HG02840 (cell line): Measurements from ENCODE around the gene KIAA0232.
A peak's percentile ranks its signal among the peaks of the same experiment; 100 is the strongest.

Experiments used
- ATAC-seq: cut with Tn5 transposase; IDR thresholded peaks from one replicate; pipeline ENCODE4 v1.9.1; 2021; ENCODE audit warnings: mild to moderate bottlenecking, moderate library complexity, moderate number of reproducible peaks; ENCODE audit not compliant: unreplicated experiment, low FRiP score

Gene KIAA0232

GRCh38 chr4:6840062-6840976 lies 57.8 kb downstream of the KIAA0232 start:
- ATAC-seq = no peak

- ATAC-seq = no peak
These were observed 62.5 kb downstream of the KIAA0232 start for GRCh38 chr4:6845027-6845426.

GRCh38 chr4:6845574-6845973 lies 63.0 kb downstream of the KIAA0232 start:
- ATAC-seq = no peak

GRCh38 chr4:6847178-6847577 lies 64.7 kb downstream of the KIAA0232 start:
- ATAC-seq = no peak

DNA sequence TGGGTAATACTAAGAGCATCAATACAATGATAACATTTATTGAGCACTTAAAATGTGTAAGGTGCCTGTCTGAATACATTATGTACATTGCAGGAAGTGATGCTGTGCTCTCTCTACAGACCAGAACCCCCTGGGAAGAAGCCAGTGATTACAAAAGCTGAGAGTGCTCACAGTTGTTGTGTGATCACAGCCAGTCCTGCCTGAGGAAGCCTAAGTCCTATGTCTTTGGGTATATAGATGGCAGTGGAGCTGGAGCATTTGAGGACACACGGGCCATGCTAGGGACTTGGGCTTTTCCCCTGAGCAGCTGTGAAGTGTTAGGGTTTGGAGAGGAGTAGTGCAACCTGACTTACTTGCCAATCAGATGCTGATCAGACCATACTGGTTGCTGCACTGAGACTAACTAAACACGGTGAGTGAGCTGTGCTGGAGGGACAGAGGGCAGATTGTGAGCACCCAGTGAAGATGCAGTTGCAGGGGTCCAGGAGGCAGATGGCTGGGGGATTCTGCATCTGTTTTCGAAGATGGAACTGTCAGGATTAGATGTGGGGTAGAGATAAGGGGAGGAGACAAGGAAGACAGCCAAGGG lies 66.3 kb downstream of the KIAA0232 start:
- ATAC-seq = no peak

DNA sequence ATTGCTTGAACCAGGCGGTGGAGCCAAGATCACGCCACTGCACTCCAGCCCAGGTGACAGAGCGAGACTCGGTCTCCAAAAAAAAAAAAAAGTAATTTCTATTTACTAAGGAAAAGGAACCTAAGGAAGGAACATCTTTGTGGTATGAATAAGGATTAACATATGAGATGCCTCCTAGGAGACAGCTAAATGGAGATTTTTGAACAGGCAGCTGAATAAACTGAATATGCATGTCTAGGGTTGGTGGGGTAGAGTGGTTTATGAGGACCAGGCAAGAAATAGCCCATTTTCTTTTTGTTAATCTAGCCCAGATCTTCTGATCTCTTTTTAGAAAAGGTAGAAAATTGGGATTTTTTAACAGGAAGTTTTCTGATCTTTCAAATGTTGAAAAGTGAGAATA lies 67.2 kb downstream of the KIAA0232 start:
- no peak for ATAC-seq

DNA sequence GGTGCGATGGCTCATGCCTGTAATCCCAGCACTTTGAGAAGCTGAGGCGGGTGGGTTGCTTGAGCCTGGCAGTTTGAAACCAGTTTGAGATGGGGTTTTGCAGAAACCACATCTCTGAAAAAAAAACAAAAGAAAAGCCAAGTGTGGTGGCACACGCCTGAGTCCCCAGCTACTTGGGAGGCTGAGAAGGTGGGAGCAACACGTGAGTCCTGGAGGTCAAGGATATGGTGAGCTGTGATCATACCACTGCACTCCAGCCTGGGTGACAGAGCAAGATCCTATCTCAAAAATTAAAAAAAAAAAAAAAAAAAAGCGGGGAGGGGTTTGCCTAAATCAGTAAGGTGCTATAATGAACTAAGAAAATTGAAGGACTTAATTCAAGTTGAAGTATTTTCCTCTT lies 68.9 kb downstream of the KIAA0232 start:
- ATAC-seq = no peak

DNA sequence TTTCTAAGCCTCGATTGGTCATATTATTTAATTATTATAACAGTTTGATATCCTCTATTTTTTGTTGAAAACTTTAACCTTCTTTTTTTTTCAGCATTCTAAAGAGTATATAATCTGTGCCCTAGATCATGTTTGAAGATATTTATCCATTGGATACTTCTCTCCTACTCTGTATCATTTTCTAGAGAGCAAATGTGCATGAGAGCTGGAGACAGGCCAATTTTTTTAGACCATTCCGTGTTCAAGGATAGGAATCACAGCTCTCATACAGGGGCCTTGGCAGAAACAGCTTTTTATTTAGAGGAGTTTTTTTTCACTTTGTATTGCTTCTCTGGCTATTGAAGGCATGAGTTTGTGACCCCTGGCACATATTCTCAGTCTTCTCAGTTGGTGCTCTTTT lies 69.4 kb downstream of the KIAA0232 start:
- no peak for ATAC-seq

DNA sequence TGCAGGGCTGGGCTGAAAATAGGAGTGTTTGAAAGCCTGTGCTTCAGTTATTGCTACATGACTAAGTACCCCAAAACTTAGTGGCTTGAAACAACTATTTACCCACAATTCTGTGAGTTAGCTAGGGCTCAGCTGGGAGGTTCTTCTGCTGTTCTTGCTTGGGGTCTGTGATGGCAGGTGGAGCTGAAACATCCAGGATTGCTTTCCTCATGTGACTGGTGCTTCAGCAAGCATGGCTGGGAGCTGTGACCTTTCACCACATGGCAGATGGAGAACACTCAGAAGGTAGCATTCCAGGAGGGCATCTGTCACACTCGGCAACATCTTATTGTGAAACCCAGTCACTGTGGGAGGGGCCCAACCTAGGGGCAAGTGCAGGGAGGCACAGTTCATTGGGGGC lies 70.1 kb downstream of the KIAA0232 start:
- ATAC-seq = no peak

DNA sequence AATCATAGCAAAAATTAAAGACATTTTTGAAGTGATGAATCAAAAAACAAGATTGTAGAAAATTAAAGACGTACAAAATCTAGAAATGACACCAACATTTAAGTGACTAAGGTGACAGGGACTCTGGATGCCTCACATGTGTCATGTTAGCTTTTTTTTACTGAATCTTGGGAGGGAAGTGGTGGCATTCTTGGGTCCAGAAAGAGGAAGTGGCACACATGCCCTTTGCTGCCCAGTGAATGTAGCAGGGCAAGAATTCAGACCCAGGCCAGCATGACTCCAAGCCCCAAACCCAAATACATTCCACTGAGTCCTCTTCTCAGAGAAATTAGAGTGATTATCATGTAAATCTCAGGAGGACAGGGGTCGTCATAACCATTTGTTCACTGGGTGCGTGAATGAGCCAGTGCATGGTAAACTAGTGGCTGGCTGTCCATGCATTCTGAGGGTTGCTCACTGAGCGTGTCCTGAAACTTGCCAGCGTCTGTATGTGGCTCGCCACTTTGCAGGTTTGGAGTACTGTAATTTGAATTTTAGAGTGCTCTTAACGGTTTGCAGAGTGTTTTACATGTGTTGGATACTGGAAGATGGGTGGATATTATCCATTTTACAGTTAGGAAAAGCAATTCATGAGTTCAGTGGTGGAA lies 71.7 kb downstream of the KIAA0232 start:
- no peak for ATAC-seq

- ATAC-seq = peak; percentile 88
These were observed 73.3 kb downstream of the KIAA0232 start for GRCh38 chr4:6855692-6856297.

DNA sequence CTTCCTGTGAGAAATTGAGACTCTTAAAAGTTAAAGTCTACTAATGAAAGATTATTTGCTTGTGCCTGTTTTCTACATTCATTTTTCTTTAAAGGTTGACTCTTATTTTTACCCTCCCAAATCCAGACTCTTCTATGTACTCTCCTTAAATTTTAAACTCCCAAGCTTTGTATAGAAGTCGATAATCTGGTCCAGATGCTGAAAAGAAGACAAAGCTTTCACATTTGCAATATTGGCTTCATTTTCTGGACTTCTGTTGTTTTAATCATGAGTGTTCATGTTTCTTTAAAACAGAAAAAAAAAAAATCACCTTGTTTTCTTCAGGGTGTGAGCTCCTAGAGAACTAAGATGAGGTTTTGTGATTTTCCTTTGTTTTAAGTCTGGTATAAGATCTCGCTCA lies 73.9 kb downstream of the KIAA0232 start:
- ATAC-seq = no peak

GRCh38 chr4:6857009-6857882 lies 74.7 kb downstream of the KIAA0232 start:
- no peak for ATAC-seq

- no peak for ATAC-seq
These were observed 76.5 kb downstream of the KIAA0232 start for GRCh38 chr4:6858997-6859396.

- no peak for ATAC-seq
These were observed 77.0 kb downstream of the KIAA0232 start for GRCh38 chr4:6859543-6859942.

- no peak for ATAC-seq
These were observed 85.9 kb downstream of the KIAA0232 start for GRCh38 chr4:6868386-6868785.

DNA sequence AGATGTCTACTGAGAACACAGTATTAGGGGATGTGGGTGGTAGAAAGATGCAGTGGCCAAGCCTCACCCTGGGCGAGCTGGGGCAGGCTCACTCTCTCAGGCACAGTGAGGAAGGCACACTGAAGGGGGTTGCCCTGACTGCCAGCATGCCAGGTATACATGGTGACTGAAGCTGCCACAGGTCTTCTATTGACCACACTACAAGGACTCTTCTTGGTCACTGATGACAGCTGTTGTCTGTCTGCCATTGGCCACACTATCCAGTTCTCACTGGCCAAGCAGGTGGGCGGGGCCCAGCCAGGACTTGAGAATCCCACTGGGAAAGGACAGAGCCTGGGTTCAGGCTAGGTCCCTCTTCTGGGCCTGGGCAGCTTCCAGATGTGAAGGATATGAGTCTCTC lies 87.4 kb downstream of the KIAA0232 start:
- ATAC-seq = no peak

DNA sequence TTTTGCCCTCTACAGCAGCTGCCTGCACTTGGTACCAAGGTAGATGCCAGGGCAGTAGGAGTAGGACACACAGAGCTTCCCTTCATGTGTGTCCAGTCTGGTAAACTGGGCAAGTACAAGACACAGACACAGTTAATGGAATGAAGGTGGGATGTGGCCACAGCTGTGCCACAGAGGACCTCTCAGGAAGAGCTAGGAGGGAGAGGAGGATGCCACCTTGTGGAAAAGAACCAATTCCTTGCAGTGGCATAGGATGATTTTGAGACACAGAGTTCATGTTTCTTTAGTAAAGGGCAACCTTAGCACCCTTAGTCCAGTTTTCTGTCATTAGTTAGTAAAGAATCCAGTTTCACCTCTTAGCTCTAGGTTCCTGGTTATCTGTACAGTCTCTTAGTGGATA lies 90.8 kb downstream of the KIAA0232 start:
- no peak for ATAC-seq

GRCh38 chr4:6873792-6874461 lies 91.4 kb downstream of the KIAA0232 start:
- ATAC-seq = no peak

DNA sequence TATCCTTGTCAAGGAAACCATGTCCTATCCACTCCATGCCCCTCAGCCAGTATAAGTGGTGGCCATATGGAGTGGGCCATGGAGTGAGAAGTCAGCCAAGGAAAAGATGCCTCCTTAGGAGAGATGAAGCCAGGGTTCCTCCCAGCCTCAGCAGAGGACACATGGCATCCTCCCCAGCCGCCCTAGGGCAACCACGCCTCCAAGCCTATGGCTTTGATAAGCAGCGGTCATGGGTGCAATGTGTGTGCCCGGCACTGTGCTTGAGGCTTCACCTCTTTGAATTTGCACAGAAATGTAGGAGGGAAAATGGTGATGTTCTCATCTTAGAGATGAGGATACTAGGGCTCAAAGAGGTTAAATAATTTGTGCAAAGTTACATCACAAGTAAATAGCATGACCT lies 92.5 kb downstream of the KIAA0232 start:
- ATAC-seq = no peak
